NCI-H1092 treated with DMSO at 0.1 percent for 48 hours (cell line): Measurements from ENCODE around the gene SLC7A10.
"Not testable (repeated sequence)": the region's sequence is repeated elsewhere in the genome, so short reads cannot be mapped to it uniquely, and the experiment has no call there.

ENCODE experiments used
- DNase-seq: peaks from one replicate; lab custom pipeline; 2025; lab: John Stamatoyannopoulos, UW

SLC7A10 gene

DNA sequence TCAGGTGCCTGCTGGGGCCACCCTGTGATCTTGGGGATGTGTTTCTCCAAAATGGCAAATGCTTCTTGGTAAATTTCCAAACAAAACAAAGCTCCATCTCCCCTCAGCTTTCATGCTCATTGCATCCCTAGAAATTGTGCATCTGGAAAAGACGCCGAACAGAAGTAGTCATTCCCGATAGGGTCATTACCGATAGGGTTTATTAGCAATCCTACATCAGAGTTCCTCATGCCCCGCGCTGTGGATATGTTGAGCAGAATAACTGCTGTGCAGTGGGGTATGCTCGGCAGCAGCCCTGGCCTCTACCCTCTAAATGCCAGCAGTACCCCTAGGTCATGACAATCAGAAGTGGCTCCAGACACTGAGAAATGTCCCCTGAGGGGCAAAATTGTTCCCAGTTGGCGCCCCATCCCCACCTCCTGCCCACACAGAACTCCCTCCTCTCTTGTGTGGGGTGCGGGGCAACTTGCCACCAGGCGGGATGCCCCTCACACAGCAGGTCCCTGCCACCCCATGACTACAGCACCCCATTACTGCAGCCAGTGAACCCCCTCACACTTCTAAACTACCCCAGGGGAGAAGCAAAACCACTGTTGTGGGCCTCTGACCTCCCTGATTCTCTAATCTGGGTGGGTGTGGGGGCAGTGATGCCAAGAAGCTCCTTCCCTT, 13.0 kb upstream of the SLC7A10 start:
- no peak for DNase-seq

DNA sequence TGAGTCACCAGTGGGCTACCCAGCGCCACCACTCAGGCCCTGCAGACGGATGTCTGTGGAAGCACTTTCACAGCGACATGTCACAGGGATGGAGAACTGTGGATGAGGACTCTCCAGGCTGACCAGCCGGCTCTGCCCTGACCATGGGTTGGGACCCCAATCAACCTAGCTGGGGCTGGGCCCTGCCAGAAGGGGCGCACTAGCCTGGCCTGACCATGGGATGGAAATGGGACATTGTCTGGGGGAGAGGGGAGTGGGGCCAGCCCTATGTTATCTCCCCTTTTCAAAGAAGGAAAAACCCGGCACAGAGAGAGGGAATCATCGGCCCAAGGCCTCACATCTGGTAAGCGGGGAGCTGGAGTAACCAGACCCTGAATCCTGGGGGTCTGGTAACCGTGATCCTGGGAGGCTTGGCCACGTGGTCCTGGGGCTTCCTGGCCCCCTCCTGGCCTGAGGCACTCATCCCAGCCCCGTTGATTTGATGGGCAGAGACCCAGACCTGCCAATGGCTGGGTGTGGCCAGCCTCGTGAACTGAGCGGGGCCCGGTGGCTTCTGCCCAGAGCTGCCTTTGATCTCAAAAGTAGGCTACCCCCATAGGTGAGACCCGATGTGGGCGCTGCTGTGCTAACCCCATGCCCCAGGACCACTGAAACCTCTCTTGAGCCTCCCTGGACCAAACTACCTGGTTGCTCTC, 11.2 kb upstream of the SLC7A10 start:
- DNase-seq, result no peak

DNA sequence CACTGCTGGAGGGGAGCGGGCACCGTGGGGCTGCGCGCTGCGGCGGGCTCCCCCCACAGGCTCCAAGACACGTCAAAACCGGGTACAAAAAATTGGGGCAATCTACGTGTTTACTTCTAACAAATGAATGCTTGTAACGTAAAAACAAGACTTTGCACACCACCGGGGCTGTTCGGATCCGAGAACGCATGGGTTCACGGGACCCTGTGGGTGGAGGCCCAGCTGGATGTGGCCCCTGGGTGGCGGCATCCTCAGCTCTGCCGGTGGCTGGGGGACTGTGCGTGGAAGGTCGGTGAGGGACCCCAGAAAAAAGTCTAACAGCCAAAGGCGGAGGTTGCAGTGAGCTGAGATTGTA, 10.3 kb upstream of the SLC7A10 start:
- no peak for DNase-seq

- no peak for DNase-seq
Measured at GRCh38 chr19:33235269-33235995, 9.8 kb upstream of the SLC7A10 start.

GRCh38 chr19:33234736-33235135, 9.1 kb upstream of the SLC7A10 start:
- no peak for DNase-seq

GRCh38 chr19:33234092-33234491, 8.4 kb upstream of the SLC7A10 start:
- no peak for DNase-seq

DNA sequence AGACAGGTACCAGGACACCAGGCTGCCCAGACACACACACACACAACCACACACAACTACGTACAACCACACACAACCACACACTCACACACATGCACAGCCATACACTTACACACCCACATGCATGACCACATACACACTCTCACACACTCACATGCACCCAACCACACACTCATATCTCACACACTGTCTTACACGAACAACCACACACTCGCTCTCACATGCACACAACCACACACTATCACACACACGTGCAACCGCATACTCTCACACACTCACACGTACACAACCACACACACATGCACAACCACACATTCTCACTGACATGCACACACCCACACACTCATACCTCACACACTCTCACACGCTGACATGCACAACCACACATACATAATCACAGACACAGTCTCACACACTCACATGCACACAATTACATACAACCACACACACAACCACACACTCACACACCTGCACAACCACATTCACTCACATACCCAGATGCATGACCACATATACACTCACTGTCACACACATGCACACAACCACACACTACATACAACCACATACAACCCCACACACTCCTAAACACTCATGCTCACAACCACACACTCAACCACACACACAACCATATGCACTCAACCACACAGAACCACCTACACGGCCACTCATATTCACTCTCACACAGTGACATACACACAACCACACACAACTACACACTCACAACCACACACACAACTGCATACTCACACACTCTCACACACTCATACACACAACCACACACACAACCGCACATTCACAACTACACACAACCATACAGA, 7.6 kb upstream of the SLC7A10 start:
- DNase-seq, result no peak

GRCh38 chr19:33232656-33233055, 7.0 kb upstream of the SLC7A10 start:
- no peak for DNase-seq

DNA sequence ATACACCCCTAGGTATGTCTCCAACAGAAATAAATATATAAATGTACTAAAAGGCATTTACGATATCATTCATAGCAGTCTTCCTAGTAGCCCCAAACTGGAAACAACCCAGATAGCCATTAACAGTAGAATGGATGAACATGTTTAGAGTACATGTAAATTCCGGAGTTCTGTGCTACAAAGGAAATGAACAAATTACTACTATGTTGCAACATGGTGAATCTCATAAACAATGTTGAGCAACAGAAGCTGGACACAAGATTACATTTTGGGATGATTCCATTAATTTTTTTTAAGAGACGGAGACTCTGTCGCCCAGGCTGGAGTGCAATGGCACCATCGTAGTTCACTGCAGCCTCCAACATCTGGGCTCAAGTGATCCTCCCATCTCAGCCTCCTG, 5.9 kb upstream of the SLC7A10 start:
- DNase-seq, result no peak

DNA sequence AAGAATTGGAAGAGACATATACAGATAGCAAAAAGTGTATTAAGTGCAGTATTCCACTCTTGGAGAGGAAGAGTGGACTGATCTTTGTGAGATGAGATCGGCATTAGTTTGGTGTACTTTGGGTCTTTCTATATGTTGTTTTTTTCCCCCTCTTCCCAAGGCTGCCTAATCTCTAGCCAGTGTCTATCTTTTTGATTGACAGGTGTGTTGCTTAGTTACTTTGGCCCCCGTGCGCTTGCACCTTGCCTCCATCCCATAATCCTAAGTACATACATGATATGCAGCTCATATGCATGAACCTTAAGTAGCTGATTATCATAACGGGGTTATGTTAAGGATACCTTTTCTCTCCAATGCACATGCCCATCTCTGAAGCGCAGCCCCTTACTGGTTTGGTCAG, 4.3 kb upstream of the SLC7A10 start:
- DNase-seq, result no peak

DNA sequence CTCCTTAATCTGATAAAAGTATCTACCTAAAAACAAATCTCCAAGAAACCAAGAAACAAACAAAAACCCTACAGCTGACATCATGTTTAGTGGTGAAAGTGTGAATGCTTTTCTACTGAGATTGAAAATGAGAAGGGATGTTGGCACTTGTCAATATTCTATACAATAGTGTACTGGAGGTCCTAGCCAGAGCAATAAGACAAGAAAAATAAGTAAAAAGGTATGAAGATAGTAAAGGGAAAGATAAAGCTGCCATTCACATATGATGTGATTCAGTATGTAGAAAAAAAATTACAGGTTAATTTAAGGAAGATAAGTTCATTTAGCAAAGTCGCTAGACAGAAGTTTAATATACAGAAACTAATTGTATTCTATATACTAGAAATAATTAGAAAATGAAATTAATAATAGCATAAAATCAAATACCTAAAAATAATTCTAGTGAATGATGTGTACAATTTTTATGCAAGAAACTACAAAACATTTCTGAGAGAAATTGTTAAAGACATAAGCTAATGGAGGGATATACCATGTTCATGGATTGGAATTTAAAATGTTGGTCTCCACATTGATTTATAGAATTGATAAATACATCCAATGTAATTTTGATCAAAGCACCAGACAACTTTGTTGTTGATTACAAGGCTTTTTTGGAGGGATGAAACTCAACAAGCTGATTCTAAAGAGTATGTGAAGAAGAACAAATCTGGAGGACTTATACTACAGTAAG, 2.4 kb upstream of the SLC7A10 start:
- no peak for DNase-seq

GRCh38 chr19:33227242-33227650, 1.6 kb upstream of the SLC7A10 start:
- no peak for DNase-seq

DNA sequence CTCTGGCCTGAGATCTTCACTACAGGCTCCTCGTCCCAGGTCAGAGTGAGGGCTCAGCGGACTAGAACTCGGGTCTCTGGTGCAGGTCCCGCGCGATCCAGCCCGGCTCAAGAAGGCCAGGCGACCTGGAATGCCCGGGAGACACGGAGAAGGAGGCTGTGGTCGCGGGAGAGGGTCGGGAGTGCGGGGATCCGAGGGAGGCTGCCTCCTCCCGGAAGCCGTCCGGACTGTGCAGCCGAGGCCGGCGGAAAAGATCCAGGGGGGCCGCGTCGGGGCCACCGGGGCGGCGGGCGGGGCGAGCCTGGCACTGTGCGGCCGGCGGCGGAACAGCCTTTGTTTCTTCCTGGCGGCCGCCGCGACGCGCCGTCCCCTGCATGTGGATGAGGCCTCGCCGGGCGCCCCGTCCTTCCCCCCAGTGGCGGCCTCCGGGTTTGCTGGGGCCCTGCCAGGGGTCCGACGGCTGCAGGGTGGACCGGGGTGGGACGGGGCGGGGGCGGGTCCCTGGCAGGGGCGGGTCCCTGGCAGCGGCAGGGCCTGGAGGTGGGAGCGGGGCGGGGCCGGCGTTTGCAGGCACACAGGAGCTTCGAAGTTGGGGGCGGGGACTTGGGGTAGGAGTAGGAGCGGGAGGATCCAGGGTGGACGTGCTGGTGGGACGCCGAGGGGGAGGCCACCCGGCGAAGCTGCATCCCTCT, 1.0 kb upstream of the SLC7A10 start:
- DNase-seq, result no peak

- no peak for DNase-seq
Measured at GRCh38 chr19:33224694-33225457, 774 bp downstream of the SLC7A10 start.

DNA sequence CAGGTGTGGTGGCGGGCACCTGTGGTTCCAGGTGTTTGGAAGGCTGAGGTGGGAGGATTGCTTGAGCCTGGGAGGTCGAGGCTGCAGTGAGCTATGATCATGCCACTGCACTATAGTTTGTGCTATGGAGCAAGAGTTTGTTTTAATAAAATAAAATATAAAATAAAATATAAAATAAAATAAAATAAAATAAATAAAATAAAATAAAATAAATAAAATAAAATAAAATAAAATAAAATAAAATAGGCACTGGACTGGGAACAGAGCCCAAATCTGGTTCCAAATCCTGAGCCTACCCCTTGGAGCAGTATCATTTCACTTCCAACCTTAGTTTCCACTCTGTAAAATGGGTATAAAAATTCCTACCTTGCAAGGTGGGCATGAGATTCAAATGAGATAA, 3.4 kb downstream of the SLC7A10 start:
- not testable (repeated sequence) for DNase-seq

- no peak for DNase-seq
Measured at GRCh38 chr19:33221638-33222037, 4.0 kb downstream of the SLC7A10 start.

DNA sequence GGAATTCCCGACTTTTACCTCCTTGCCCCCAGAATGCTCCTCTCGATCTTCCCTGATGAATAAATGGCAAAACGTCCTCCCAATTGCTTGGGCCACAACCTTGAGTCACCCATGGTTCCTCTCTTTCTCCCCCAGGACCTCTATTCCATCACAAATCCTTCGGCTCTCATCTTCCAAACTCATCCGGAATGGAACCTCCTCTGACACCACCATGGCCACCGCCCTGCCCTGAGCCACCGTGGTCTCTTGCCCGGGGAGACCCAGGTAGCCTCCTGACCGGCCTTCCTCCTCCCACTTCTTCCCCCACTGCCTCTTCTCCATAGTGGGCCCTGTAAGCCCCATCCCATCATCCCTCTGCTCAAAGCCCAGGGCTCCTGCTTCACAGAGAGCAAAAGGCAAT, 4.9 kb downstream of the SLC7A10 start:
- no peak for DNase-seq

DNA sequence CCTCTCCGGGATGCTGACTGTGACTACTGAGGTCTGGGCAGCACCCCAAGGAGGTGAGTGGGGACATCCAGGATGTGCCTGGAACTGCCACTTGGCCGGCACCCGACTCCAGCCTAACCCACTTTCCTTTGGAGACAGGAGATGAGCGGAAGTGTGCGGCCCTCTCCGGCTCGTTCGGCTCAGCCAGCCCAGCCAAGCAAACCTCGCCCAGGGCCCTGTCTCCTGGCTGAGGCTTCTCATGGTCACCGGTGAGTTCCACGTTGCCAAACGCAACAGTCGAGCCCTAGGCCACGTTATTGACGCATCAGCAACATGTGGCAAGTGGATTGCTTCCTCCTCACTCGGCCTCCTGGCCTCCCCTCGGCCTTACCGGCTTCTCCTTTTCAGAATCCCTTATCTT, 5.5 kb downstream of the SLC7A10 start:
- DNase-seq, result no peak

- DNase-seq, result no peak
Measured at GRCh38 chr19:33219261-33219815, 6.3 kb downstream of the SLC7A10 start.

DNA sequence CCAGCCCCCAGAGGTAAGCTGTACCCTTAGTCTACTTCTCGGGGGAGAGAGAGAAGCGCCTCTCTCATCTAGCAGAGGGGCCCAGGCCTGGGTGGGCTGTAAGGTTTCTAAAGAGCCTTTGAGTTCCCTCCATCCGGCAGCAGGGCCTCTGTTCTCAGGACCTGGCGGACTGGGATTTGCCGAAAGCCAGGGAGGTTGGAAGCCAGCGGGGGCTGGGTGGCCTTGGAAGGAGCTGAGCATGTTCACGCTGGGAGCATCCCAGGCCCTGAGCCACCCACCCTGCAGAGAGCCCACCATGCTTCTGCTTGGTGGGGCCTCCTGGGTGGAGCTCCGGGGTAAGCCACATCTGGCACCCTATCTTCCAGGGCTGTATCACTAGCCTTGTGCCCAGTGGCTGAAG, 7.8 kb downstream of the SLC7A10 start:
- no peak for DNase-seq
